ENCODE results near the gene ZDHHC6.
"Not testable (repeated sequence)": the region's sequence is repeated elsewhere in the genome, so short reads cannot be mapped to it uniquely, and the experiment has no call there.

ZDHHC6 gene

GRCh38 chr10:112421731-112422130 is 25.0 kb downstream of the ZDHHC6 start:
- no peaks in the 10 kb centered on the region for H3K27me3 ChIP-seq (ENCODE audit: control insufficient read depth, insufficient read depth, low read length, poor library complexity, severe bottlenecking)
- no peaks in the 10 kb centered on the region for H3K36me3 ChIP-seq (ENCODE audit: control insufficient read depth, insufficient read depth, low read length)
- 90 to 95% methylated on average over 3 of the region's 3 CpGs for WGBS, 2 experiments
- H3K4me3 ChIP-seq (ENCODE audit: insufficient read depth, low read depth, low read length), result no peak overlapping the region
- H3K27ac ChIP-seq (ENCODE audit: insufficient read depth, low read depth, low read length, poor library complexity, severe bottlenecking), result no peak overlapping the region
- no peaks in the 10 kb centered on the region for H3K4me1 ChIP-seq (ENCODE audit: control insufficient read depth, insufficient read depth, low read length)
- H3K9me3 ChIP-seq (ENCODE audit: control insufficient read depth, low read length), result no peaks in the 10 kb centered on the region

- Histone ChIP-seq H3K36me3 (ENCODE audit: control insufficient read depth, insufficient read depth, low read length) (no peaks in the 10 kb centered on the region), H3K4me3 (ENCODE audit: insufficient read depth, low read depth, low read length) (no peak overlapping the region), H3K27me3 (ENCODE audit: control insufficient read depth, insufficient read depth, low read length, poor library complexity, severe bottlenecking) (no peaks in the 10 kb centered on the region), H3K4me1 (ENCODE audit: control insufficient read depth, insufficient read depth, low read length) (no peaks in the 10 kb centered on the region), H3K9me3 (ENCODE audit: control insufficient read depth, low read length) (no peaks in the 10 kb centered on the region), H3K27ac (ENCODE audit: insufficient read depth, low read depth, low read length, poor library complexity, severe bottlenecking) (no peak overlapping the region)
- 88 to 94% methylated on average over 2 of the region's 2 CpGs for WGBS, 2 experiments
Observed at GRCh38 chr10:112412696-112413095, 34.0 kb downstream of the ZDHHC6 start.

GRCh38 chr10:112409755-112410154 is 37.0 kb downstream of the ZDHHC6 start:
- no peaks in the 10 kb centered on the region for H3K27me3 ChIP-seq (ENCODE audit: control insufficient read depth, insufficient read depth, low read length, poor library complexity, severe bottlenecking)
- no peaks in the 10 kb centered on the region for H3K36me3 ChIP-seq (ENCODE audit: control insufficient read depth, insufficient read depth, low read length)
- H3K9me3 ChIP-seq (ENCODE audit: control insufficient read depth, low read length), result no peaks in the 10 kb centered on the region
- no peak overlapping the region for H3K27ac ChIP-seq (ENCODE audit: insufficient read depth, low read depth, low read length, poor library complexity, severe bottlenecking)
- 81 to 88% methylated on average over 2 to 4 of the region's 4 CpGs for WGBS, 2 experiments
- H3K4me1 ChIP-seq (ENCODE audit: control insufficient read depth, insufficient read depth, low read length), result no peaks in the 10 kb centered on the region
- H3K4me3 ChIP-seq (ENCODE audit: insufficient read depth, low read depth, low read length), result no peak overlapping the region

- H3K27ac ChIP-seq (ENCODE audit: insufficient read depth, low read depth, low read length, poor library complexity, severe bottlenecking), result no peak overlapping the region
- 82 to 89% methylated on average over 2 of the region's 2 CpGs for WGBS, 2 experiments
- no peaks in the 10 kb centered on the region for H3K27me3 ChIP-seq (ENCODE audit: control insufficient read depth, insufficient read depth, low read length, poor library complexity, severe bottlenecking)
- no peaks in the 10 kb centered on the region for H3K9me3 ChIP-seq (ENCODE audit: control insufficient read depth, low read length)
- no peaks in the 10 kb centered on the region for H3K4me1 ChIP-seq (ENCODE audit: control insufficient read depth, insufficient read depth, low read length)
- no peak overlapping the region for H3K4me3 ChIP-seq (ENCODE audit: insufficient read depth, low read depth, low read length)
- no peaks in the 10 kb centered on the region for H3K36me3 ChIP-seq (ENCODE audit: control insufficient read depth, insufficient read depth, low read length)
Observed at GRCh38 chr10:112409299-112409698, 37.4 kb downstream of the ZDHHC6 start.

GRCh38 chr10:112407696-112408095 is 39.0 kb downstream of the ZDHHC6 start:
- H3K4me1 ChIP-seq (ENCODE audit: control insufficient read depth, insufficient read depth, low read length), result no peaks in the 10 kb centered on the region
- no peaks in the 10 kb centered on the region for H3K9me3 ChIP-seq (ENCODE audit: control insufficient read depth, low read length)
- H3K4me3 ChIP-seq (ENCODE audit: insufficient read depth, low read depth, low read length), result no peak overlapping the region
- 96 to 97% methylated on average over 1 of the region's 1 CpG for WGBS, 2 experiments
- no peaks in the 10 kb centered on the region for H3K27me3 ChIP-seq (ENCODE audit: control insufficient read depth, insufficient read depth, low read length, poor library complexity, severe bottlenecking)
- no peak overlapping the region for H3K27ac ChIP-seq (ENCODE audit: insufficient read depth, low read depth, low read length, poor library complexity, severe bottlenecking)
- no peaks in the 10 kb centered on the region for H3K36me3 ChIP-seq (ENCODE audit: control insufficient read depth, insufficient read depth, low read length)

GRCh38 chr10:112406806-112407205 is 39.9 kb downstream of the ZDHHC6 start:
- H3K27ac ChIP-seq (ENCODE audit: insufficient read depth, low read depth, low read length, poor library complexity, severe bottlenecking); H3K27me3 ChIP-seq (ENCODE audit: control insufficient read depth, insufficient read depth, low read length, poor library complexity, severe bottlenecking); H3K4me3 ChIP-seq (ENCODE audit: insufficient read depth, low read depth, low read length); H3K4me1 ChIP-seq (ENCODE audit: control insufficient read depth, insufficient read depth, low read length); H3K9me3 ChIP-seq (ENCODE audit: control insufficient read depth, low read length); H3K36me3 ChIP-seq (ENCODE audit: control insufficient read depth, insufficient read depth, low read length): not testable (repeated sequence)
- WGBS, 2 experiments, result 89 to 92% methylated on average over 2 of the region's 2 CpGs

- WGBS, 2 experiments, result 83 to 100% methylated on average over 2 to 3 of the region's 3 CpGs
- no peaks in the 10 kb centered on the region for H3K4me1 ChIP-seq (ENCODE audit: control insufficient read depth, insufficient read depth, low read length)
- H3K36me3 ChIP-seq (ENCODE audit: control insufficient read depth, insufficient read depth, low read length), result no peaks in the 10 kb centered on the region
- H3K27me3 ChIP-seq (ENCODE audit: control insufficient read depth, insufficient read depth, low read length, poor library complexity, severe bottlenecking), result no peaks in the 10 kb centered on the region
- no peaks in the 10 kb centered on the region for H3K9me3 ChIP-seq (ENCODE audit: control insufficient read depth, low read length)
- H3K4me3 ChIP-seq (ENCODE audit: insufficient read depth, low read depth, low read length), result no peak overlapping the region
- H3K27ac ChIP-seq (ENCODE audit: insufficient read depth, low read depth, low read length, poor library complexity, severe bottlenecking), result no peak overlapping the region
Observed at GRCh38 chr10:112404617-112405016, 42.1 kb downstream of the ZDHHC6 start.

GRCh38 chr10:112402917-112403316 is 43.8 kb downstream of the ZDHHC6 start:
- Histone ChIP-seq H3K4me3 (ENCODE audit: insufficient read depth, low read depth, low read length) (no peak overlapping the region), H3K27ac (ENCODE audit: insufficient read depth, low read depth, low read length, poor library complexity, severe bottlenecking) (no peak overlapping the region), H3K4me1 (ENCODE audit: control insufficient read depth, insufficient read depth, low read length) (no peaks in the 10 kb centered on the region), H3K27me3 (ENCODE audit: control insufficient read depth, insufficient read depth, low read length, poor library complexity, severe bottlenecking) (no peaks in the 10 kb centered on the region), H3K36me3 (ENCODE audit: control insufficient read depth, insufficient read depth, low read length) (no peaks in the 10 kb centered on the region), H3K9me3 (ENCODE audit: control insufficient read depth, low read length) (no peaks in the 10 kb centered on the region)
- 88 to 93% methylated on average over 2 of the region's 2 CpGs for WGBS, 2 experiments

GRCh38 chr10:112397592-112397991 is 49.1 kb downstream of the ZDHHC6 start:
- Histone ChIP-seq H3K36me3 (ENCODE audit: control insufficient read depth, insufficient read depth, low read length) (no peaks in the 10 kb centered on the region), H3K27ac (ENCODE audit: insufficient read depth, low read depth, low read length, poor library complexity, severe bottlenecking) (no peak overlapping the region), H3K27me3 (ENCODE audit: control insufficient read depth, insufficient read depth, low read length, poor library complexity, severe bottlenecking) (no peaks in the 10 kb centered on the region), H3K9me3 (ENCODE audit: control insufficient read depth, low read length) (no peaks in the 10 kb centered on the region), H3K4me1 (ENCODE audit: control insufficient read depth, insufficient read depth, low read length) (no peaks in the 10 kb centered on the region), H3K4me3 (ENCODE audit: insufficient read depth, low read depth, low read length) (no peak overlapping the region)
- WGBS, 2 experiments, result 76% methylated on average over 2 of the region's 2 CpGs; no CpG with 5 or more reads in 1 of the 2 experiments

GRCh38 chr10:112395809-112396530 is 50.7 kb downstream of the ZDHHC6 start:
- H3K27ac ChIP-seq (ENCODE audit: insufficient read depth, low read depth, low read length, poor library complexity, severe bottlenecking), result no peak overlapping the region
- 83 to 85% methylated on average over 5 of the region's 5 CpGs for WGBS, 2 experiments
- H3K4me3 ChIP-seq (ENCODE audit: insufficient read depth, low read depth, low read length), result no peak overlapping the region
- H3K9me3 ChIP-seq (ENCODE audit: control insufficient read depth, low read length), result no peaks in the 10 kb centered on the region
- H3K27me3 ChIP-seq (ENCODE audit: control insufficient read depth, insufficient read depth, low read length, poor library complexity, severe bottlenecking), result no peaks in the 10 kb centered on the region
- H3K4me1 ChIP-seq (ENCODE audit: control insufficient read depth, insufficient read depth, low read length), result no peaks in the 10 kb centered on the region
- H3K36me3 ChIP-seq (ENCODE audit: control insufficient read depth, insufficient read depth, low read length), result no peaks in the 10 kb centered on the region

Data from ectodermal cell (in vitro differentiated cells).